ENCODE measurements around the gene PARD3B.

DNA sequence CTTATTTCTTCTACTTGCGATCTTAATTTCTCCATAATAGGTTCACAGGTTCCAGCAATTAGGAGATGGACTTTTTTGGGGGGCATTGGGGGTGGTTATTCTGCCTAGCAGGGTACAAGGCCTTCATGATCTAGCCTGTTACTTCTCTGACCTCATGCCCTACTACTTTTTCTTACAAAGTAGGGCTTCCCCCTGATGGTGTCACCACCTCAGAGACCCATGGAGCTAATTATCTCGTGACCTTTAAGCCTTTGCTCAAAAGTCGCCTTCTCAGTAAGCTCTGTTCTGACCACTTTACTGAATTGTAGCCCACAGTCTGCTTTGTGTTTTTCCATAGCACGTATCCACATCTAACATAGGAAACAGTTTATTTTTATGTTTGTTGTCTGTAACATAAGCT is 458.0 kb downstream of the PARD3B start:
- TF ChIP-seq CTCF (IDR thresholded peaks at IDR 0.05; ENCODE audit: low read depth, low read length): no peak
- no peak for TF ChIP-seq POLR2A (IDR thresholded peaks at IDR 0.05; ENCODE audit: extremely low read depth, insufficient read length)
- TF ChIP-seq MYC (IDR thresholded peaks at IDR 0.05; ENCODE audit: low read depth, low read length): no peak
- TF ChIP-seq, protein P1, sequence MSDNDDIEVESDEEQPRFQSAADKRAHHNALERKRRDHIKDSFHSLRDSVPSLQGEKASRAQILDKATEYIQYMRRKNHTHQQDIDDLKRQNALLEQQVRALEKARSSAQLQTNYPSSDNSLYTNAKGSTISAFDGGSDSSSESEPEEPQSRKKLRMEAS (IDR thresholded peaks at IDR 0.05; ENCODE audit: low read depth, low read length): no peak
